Fibroblast of skin of abdomen (primary cell): Measurements from ENCODE around the gene PSAP.
A peak's percentile ranks its signal among the peaks of the same experiment; 100 is the strongest.

Experiments used
- DNase-seq: peaks from one replicate; pipeline ENCODE4 v3.0.0-alpha.2; 2013

PSAP gene

DNA sequence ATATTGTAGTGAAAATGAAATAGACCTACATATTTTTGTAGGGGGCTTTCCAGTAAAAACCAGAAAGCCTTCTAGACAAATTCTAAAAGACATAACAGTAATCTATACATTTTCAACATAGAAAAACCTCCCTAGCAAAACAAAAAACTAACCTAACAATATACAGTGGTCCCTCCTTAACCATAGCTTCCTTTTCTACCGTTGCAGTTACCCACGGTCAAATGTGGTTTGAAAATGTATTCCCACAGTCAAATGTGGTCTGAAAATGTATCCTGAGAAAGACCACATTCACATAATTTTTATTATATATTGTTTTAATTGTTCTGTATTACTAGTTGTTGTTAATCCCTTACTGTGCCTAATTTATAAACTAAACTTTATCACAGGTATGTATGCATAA, 6.4 kb downstream of the PSAP start:
- no peak for DNase-seq

DNA sequence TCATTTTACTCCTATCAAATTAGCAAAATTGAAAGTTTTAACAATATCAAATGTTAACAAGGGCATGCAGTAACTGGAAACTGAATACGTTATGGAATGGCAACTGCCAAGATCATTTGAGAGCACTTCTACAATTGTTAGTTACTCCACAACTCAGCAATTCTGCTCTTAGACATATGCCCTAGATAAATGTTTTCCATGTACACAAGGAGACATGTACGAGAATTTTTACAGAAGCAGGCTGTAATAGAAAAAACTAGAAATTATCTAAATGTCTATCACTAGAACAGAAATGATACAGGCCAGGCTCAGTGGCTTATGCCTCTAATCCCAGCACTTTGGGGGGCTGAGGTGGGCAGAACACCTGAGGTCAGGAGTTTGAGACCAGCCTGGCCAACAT, 7.0 kb downstream of the PSAP start:
- DNase-seq: no peak

DNA sequence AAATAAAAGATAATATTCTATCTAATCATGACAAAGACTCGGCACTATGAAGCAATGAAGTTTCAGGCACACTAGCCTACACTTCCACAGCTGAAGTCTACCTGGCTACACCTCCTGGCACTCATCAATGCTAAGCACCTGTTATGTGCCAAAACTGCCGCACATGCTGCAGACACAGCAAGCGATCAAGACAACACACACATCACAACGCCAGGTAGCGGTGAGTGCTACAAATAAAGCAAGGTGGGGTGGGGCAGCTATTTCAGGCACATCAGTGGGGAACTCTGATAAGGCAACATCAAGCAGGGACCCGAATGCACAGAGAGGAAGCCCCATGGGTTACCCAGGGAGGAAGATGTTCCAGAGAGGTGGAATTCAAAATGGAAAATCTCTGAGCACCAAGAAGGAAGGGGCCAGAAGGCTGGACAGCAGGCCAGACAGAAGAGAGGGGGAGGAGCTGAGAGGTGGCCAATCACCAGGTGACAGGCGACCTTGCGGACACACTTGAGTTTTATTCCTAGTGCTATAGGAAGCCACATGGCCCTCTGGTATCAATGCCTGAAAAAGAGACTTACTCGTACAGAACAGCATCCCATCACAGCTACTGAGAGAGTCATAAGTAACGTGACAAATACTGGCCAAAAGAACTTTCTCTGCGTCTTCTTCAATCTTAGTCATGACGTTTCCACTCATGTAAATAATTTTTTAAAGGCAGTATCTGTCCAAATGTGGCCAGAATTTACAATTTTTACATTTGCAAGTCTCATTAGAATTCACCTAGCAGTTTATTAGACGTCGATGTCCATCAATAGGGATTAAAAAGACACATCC, 8.0 kb downstream of the PSAP start:
- no peak for DNase-seq

DNA sequence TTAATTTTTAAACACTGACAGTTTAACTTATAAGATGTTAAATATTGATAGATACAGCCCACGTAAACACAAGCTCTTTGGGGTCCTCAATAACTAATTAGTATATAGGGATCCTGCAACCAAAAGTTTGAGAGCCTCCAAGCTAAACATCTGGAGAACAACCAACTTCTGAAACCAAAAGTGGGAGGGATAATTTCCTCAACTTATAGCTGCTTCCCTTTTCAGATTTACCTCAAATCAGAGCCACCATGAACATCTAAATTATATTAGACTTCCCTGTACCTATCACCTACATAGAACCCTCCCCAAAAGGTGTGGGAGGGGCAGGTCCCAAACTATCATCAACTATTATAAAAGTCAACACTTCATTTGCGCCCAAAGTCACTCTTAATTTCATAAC, 8.6 kb downstream of the PSAP start:
- no peak for DNase-seq

DNA sequence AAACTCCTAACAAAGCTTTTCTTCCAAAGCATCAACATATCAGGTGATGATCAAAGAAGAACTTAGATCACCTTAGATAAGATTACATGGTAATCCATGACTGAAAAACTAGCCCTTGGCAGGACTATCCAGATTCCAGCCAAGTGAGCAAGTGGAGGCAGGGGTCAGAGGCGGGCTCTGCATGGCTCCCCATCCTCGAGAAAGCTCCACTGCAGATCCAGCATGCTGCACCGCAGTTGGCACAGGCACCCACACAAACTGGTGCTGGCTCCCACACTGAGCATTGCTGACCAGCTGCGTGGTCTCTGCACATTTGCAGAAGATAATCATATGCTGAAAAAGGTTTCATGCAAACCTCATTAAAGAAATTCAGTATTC, 10.1 kb downstream of the PSAP start:
- no peak for DNase-seq

DNA sequence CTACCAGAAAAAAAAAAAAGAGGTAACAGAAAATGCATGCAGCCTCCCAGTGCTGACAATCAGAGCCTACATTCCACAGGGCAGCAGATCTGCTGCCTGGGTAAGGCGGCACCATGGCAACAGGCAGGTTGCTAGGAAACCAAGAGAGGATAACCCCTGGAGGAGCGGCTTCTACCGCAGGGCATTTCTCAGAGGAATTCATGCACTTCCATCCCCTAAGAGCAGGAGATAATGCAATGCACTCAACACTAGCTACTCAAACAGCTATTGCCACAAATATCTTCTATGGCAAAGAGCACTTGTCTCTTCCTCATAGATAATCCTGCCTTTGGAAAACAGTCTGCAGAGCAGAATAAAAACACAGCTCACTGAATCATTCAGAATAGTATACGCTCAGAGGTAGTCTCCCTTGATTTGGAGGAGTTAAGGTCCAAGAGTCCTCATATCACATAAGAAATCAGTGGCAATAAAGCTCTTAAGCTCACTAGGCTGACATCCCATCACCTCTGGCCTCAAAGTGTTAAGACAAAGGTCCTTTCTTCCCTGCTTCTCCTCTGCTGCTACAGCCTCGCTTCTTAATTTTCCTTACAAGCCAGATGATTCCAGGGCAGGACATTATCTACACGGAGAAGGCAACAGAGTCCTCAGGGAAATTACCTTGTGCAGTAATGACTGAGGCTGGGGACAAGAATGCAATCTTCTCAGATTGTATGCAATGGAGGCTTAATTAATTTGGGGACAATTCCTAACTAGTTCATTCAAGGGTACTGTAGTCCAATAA, 10.7 kb downstream of the PSAP start:
- DNase-seq: peak; percentile 95

DNA sequence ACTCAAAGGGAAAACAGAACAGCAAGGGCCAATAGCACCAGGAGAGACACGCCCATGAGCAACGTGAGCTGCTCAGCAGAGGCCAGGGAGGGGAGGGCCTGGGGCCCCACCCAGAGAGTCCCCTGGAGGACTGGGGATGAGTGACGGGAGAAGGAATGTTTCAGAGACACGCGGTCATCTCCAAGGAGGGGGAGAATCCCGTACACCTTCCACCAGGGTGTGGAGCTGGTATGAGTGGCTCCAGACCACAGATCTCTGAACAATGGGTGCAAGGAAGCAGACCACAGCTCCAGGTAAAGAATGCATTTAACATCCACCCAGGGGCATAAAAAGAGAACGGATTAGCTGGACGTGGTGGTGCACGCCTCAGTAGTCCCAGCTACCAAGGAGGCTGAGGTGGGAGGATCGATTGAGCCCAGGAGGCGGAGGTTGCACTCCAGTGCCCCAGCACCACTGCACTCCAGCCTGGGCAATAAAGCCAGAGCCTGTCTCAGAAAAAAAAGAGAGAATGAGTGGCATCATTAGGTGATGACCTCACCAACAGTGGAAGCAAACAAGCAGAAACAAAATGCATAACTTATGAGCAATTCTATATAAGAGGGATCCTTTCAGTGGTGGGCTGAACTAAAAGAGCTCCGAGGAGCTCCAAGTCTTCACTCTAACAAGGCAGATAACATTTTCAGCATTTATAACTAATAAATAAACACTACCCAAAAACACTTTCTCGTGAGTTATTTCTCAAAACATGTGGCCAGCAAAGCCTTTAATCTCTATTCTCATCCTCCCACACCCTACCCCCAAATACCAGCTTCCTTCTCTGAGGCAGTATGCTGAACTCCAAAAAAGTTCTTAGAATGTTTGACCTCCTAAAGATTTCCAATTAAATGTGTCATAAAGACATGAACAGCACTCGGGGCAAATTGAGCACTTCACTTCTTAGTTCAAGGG, 12.5 kb downstream of the PSAP start:
- DNase-seq: peak; percentile 36

DNA sequence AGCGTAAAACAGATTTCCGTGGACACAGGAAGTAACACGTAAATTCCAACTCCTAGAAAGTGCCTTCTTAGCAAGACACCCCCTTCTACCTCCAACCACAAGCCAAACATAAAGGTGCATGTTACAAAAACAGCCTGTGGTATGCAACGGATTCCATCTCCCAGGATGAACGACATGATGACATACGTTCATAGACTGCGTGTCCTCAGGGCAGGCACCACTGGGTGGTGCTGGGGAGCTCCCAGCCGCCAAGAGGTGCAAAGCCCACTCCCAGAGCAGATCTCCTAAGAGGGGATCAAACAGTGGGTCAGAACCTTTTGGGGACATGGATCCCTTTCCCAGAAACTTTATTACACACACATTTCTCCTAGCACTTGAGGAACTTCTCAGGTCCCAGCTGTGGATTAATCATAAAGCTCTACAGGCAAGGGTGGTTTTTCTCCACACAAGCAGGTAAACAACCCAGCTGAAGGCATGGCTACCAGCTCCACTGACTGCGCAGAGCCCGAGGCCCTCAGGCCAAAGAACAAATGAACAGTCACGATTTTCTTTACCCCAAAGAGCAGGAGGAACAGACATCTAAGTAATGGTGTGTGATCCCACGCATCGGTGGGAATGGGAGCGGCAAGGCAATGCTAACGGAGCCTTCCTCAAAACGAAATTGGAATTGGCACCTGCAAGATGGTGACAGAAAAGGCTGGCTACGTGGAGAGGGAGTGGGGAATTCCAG, 13.8 kb downstream of the PSAP start:
- DNase-seq: peak; percentile 33

DNA sequence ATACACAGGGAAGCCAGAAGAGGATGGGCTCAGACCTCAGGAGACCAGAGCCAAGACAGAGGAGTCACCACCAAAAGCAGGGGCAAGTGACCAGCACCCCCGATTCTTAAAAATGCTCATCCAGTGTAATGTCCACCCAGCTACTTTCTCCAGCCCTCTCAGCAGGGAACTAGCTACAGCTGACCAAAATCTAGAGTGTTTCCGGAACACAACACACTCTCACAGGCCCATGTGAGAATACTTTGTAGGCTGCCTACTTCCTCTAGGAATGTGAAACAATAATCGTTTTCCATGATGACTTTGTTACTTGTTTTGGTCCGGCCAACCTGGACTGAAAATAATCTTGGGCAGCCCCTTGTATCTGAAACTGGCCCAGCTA, 14.5 kb downstream of the PSAP start:
- no peak for DNase-seq

DNA sequence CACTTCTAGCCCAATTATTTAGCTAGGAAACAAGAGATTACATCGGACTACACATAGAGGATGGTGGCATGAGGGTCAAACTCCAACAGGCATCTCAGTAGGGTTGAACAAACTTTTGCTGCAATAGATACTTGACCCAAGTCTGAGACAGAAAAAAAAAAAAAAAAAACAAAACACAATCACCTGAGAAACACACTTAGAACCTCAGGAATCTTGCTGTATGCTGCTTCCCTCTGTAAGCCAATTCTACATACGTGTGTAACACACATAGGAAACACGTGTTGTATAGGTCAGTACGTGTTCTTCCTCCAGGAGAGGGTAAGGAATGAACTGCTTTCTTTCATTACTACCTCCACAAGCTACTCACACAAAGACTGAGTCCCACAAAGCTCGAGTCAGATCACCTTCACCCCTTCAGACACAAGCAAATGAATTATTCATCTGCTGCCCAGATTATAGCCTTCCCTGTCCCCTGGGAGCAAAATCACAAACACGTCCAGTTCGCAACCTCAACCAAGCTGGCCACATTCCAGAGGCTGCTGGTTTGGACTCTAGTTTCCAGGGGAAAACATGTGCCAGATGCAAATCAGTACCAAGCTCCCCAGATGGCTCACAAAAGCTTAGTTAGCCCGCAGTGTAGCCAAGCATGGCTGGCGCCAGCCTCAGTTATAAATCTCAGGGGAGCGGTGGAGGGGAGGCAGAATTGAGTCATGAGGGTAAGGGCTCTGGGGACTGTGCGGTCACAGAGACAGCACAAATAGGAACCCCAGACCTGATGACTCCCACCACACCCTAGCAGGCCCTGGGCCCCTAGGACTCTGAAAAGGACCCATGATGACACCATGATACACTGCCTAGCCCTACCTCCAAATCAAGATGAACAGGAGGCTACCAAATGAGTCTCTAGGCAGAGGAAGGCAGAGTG, 15.1 kb downstream of the PSAP start:
- DNase-seq: peak; percentile 90

DNA sequence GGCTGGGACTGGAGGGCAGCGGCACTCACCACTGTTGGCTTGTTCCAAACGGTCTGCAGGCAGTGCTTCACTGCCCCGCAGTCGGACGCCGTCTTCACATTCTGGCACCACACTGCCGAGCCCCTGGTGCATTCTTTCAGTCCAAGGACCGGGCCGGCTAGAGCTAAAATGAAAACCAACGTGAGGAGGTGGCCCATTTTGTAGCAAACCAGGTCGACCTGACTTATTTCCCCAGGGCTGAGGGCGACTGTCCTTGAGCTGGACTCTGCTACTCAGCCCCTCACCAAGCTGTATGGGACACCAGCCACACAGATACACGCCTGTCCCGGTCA, 16.7 kb downstream of the PSAP start:
- no peak for DNase-seq

DNA sequence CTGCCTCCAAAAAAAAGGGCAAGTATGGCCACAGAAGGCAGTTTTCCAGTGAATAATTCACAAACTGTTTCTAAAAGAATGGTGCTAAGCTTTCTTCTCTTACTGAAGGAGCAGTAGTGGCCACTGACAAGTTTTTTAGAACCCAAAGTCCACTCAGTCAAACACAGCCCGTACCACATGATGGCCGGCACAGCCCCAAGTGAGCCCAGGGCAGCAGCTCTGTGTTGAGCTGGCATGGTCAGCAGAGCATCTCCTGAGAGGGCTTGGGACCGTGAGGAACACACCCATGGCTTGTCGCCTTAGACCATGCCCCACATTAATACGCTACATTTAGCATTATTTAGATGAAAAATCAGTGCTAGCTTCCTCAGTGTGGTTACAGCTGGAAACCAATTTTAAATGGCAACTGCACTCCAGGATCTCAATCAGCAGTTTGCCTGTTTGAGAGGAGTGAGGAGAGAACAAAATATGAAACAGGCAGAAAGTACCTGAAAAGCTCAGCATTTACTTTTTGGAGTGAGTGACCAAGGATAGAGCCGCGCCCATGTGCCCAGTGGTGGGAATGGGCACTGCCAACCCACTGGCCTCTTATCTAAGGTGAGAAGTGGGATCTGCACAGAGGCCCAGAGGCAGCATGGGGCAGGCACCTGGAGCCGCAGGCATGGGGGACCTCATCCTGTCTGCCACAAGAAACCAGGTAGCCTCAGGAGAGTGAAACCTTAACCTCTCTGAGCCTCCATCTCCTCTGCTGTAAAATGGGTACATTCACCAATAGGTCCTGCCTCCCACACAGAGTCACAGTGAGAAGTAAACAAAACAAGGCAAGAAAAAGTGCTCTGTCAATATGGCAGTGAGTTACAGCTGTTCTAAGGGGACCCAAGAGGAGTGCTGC, 17.4 kb downstream of the PSAP start:
- DNase-seq: no peak

DNA sequence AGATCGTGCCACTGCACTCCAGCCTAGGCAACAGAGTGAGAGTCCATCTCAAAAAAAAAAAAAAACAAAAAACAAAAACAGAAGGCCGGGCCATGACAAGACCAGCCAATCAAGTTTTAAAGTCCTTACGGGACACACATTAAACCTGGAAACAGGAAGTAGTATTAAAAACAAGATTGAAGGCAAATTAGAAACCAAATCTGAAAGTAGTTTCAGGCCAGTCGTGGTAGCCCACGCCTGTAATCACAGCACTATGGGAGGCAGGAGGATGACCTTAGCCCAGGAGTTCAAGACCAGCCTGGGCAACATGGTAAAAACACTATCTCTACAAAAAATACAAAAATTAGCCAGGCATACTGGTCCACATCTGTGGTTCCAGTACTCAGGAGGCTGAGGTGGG, 18.1 kb downstream of the PSAP start:
- DNase-seq: no peak

DNA sequence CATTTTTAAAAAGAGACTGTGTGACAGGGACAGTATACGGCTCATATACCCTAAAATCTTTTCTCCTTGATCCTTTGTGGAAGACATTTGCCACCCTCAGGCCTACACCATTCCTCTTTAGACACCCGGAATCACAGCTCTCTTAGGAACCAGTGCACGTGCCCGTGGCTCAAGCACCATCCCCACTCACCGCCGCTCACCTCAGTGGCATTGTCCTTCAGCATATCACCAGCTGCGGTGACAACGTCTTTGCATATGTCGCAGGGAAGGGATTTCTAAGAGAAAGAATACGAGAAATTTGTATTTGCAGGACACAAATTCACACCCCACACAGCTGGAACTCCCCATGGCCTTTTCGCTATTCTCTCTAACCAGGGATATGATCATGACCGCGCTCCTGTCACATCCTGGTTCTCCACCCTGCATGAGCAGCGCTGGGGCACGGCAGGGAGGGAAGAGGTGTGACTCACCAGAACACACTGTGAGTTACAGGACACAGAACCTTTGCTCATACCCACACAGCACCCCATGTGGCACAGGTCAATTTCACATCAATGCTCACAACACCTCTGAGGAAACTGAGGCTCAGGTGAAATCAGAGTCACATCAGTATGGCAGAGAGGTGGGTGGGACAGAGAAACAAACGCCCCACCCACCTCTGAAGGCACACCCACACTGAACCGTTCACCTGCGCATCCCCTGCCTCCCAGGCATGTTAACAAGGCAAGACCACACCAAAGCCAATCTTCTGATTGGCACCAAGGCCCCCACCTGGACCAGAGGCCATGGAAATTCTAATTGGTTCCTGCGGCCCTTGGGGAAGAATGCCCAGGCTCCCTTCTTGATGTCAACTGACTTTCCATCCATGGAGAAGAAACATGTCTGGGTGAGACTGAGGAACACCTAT, 19.2 kb downstream of the PSAP start:
- no peak for DNase-seq

DNA sequence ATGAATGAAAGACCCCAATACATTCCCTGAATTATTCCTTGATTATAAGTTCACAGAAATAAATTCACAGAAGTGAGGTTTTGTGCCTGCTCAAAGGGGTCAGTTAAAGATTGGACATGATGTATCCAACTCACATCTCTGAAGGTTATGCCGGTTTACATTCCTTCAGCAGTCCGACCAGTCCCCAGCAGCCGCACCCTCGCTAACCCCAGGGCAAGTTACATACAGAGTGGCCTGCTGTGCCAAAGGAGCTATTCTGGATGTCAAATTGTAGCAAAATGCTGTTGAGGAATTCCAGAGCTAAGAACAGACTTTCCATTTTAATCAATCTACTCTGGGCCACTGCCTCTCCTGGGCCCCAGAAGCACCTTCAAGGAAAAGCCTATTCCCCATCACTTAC, 20.3 kb downstream of the PSAP start:
- no peak for DNase-seq

DNA sequence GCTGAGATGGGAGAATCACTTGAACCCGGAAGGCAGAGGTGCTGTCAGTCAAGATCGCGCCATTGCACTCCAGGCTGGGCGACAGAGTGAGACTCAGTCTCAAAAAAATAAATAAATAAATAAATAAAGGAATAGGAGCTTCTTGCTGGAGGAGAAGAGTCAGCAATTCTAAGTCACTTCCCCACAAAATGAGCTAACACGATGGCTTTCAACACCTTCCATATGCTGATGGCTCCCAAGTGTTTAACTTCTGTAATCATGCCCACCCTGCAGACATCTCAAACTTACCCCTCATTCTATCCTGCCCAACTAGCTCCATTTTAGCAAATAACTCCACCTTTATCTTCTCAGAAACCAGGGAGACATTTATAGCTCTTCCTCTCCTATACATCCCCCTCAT, 21.2 kb downstream of the PSAP start:
- no peak for DNase-seq

DNA sequence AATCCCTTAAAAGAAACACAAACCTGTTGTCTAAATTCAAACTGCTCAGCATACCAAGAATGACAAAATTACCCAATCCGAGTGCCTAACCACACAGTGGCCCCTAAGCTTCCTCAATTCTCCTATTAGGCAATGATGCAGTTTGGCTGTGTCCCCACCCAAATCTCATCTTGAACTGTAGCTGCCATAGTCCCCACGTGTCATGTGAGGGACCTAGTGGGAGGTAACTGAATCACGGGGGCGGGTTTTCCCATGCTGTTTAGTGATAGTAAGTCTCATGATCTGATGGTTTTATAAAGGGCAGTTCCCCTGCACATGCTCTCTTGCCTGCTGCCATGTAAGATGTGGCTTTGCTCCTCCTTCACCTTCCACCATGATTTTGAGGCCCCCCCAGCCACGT, 21.9 kb downstream of the PSAP start:
- no peak for DNase-seq

DNA sequence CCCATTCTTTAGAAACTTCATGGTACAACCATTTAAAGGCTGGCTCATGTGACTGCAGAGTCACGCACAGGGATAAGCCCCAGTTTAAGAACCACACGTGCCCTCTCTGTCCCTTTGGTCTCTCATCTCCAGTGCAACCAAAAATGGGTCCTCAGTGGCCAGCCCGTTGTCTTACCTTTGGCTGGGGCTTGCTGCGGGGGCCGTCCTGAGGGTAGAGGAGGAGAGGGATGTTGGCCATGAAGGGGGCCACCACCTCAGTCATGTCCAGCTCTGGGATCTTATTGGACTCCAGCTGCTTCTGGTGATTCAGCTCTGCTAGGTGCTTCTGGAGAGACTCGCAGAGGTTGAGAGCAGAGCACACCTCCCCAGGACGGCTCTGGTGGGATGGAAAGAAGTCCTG, 22.3 kb downstream of the PSAP start:
- DNase-seq: no peak

DNA sequence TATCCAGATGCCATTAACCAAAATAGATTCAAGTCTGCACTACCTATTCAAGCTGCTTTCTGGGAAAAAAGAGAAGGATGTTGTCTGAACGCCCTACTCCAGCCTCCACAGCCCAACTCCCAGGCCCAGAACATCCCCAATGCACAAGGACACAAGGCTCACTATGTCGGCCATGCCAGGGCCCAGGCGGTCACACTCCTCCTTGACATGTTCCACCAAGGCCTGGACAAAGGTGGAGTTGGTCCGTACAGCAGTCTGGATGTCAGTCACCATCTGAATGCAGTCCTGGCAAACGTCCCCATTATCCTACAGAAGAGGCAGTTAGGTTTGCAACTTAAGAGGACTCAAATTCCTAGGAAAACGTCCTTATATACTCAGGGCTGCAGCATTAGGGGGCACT, 23.2 kb downstream of the PSAP start:
- DNase-seq: no peak
